Loucy (cell line): Measurements from ENCODE around the gene RPS6KA3.

Experiments used
- CTCF ChIP-seq: fragments of 200-600 bp; sonication (generic); conservative IDR thresholded peaks from 2 replicates; pipeline ENCODE4 v1.5.1; 2014; ENCODE audit warnings: mild to moderate bottlenecking, antibody characterized with exemption, low read length
- EZH2phosphoT487 ChIP-seq: fragments of 200-600 bp; IDR thresholded peaks from 2 replicates; pipeline ENCODE4 v1.6.1; 2018; ENCODE audit warnings: antibody characterized with exemption, mild to moderate bottlenecking, moderate library complexity, borderline replicate concordance

- TF ChIP-seq CTCF (no peak), EZH2phosphoT487 (no peak)
These were observed 126.3 kb downstream of the RPS6KA3 start for GRCh38 chrX:20140420-20140819.
